ENCODE results near the gene ZNF462.
"Not testable (repeated sequence)": the region's sequence is repeated elsewhere in the genome, so short reads cannot be mapped to it uniquely, and the experiment has no call there.

ZNF462 gene

DNA sequence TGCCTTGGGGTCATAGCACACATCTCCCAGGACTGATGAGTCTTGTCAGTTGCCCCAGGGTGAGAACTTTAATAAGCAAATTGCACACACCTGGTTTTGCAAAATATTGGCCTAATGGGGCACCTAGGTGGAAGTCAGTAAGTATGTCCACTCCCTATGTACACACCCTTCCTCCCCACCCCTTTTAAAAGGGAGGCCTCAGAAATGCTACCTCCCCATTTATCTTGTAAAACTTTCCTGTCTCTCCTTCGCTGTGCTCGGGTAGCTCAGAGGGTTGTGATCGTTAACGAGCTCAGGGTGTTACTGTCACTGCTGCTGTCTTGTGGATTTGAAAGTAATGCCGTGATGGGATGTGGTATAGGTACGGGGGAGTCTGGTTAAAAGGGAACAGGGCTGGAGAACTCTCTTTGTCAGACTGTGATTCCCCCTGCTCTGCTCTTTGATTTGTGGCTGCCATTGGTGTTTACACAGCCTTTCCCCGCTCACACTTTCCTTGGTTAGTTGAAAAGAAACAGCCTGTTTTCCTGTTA lies 26.2 kb downstream of the ZNF462 start:
- no peak for DNase-seq

- DNase-seq = no peak
These were observed 27.6 kb downstream of the ZNF462 start for GRCh38 chr9:106890608-106891007.

- no peak for DNase-seq
These were observed 28.3 kb downstream of the ZNF462 start for GRCh38 chr9:106891286-106891685.

- DNase-seq = no peak
These were observed 29.7 kb downstream of the ZNF462 start for GRCh38 chr9:106892632-106893031.

GRCh38 chr9:106893088-106893487 lies 30.1 kb downstream of the ZNF462 start:
- DNase-seq = no peak

DNA sequence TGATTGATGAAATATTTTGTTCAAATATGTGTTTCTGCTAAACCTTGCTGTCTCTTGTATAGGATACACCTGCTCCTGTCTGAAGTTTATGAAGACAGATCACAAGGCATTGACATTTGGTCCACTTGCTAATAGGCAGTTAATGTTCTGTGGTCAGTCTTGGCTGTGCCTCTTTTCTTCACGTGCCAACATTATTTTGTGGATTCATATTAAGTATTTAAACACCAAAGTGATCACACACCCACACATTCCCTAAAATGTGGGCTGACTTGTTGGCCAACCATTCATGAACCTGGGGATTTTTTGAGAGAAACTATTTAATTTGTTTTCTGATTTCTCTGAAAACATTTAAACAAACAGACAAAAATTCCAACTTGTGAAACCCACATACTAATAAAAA lies 33.7 kb downstream of the ZNF462 start:
- no peak for DNase-seq

- DNase-seq = no peak
These were observed 34.3 kb downstream of the ZNF462 start for GRCh38 chr9:106897236-106897635.

- DNase-seq = no peak
These were observed 34.8 kb downstream of the ZNF462 start for GRCh38 chr9:106897751-106898150.

DNA sequence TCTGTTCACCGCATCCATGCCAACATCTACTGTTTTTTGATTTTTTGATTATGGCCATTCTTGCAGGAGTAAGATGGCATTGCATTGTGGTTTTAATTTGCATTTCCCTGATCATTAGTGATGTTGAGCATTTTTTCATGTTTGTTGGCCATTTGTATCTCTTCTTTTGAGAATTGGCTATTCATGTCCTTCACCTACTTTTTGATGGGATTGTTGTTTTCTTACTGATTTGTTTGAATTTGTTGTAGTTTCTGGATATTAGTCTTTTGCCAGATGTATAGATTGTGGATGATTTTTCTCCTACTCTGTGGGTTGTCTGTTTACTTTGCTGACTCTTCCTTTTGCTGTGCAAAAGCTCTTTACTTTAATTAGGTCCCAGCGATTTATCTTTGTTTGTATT lies 37.6 kb downstream of the ZNF462 start:
- DNase-seq = not testable (repeated sequence)

GRCh38 chr9:106906129-106906528 lies 43.2 kb downstream of the ZNF462 start:
- DNase-seq = no peak

DNA sequence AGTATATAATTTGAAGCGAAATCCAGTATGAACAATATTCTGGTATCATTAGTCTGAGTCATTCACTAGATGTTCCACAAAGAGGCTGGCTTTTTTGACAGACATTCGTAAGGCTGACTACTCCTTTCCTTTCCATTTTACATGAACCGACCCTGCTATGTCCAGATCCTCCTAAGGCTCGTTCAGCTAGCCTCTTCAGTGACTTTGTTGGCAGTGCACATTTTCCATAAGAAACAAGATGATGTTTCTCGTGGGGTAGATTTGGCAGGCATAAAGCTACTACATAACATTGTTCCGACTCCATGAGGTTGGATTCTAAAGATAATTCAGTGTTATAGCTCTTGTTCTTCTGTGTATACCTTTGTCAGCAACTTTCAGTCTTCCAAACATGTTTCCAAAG lies 49.0 kb downstream of the ZNF462 start:
- DNase-seq = no peak

DNA sequence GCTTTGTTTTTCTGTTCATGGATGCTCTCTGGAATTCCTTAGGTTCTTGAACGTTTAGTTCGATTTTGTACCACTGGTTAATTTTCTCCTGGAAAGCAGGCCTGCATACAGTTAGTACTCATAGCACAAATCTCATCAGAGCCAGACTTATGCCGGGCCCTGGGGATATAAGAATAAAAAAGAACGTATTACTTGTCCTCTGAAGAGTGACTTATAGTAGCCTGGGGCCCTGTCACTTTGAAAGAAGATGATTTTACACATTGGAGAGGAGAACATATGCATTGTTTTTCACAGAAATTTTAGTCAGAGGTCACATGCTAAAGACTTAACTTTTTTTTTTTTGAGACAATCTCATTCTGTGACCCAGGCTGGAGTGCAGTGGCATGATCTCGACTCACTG lies 50.3 kb downstream of the ZNF462 start:
- no peak for DNase-seq

GRCh38 chr9:106915851-106916250 lies 52.9 kb downstream of the ZNF462 start:
- DNase-seq = no peak

DNA sequence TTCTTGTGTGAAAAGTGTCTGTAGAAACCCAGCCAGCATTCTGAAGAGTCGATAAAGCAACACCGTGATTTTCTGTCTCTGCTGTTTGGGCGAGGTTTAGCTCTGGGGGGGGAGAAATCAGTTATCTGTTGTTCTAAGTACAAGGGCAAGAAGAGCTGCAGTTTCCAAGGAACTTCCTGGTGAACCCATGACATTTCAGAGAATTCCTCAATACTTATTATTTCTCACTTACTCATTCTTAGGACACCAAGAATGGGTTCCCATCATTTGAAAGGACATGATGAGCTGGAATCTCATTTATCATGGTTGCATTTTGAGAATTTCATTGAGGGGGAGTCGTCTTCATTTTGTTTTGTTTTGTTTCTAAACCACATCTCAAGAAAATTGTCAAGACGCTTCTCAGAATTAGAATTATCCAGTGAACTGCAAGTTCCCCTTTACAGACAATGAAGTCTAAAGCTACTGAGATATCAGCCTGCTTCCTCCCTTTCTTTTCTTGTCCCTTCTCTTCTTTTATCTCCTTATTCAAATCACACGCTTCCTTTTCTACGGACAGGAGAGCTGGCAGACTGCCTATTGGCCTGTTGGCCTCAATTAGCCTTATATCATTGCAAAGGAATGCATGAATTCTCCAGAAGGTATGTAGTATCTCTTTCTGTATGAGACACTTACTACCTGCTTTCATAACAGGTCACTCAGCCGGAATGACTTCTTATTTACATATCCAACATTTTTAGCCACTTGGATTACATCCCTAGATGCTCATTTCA lies 53.7 kb downstream of the ZNF462 start:
- DNase-seq = no peak

DNA sequence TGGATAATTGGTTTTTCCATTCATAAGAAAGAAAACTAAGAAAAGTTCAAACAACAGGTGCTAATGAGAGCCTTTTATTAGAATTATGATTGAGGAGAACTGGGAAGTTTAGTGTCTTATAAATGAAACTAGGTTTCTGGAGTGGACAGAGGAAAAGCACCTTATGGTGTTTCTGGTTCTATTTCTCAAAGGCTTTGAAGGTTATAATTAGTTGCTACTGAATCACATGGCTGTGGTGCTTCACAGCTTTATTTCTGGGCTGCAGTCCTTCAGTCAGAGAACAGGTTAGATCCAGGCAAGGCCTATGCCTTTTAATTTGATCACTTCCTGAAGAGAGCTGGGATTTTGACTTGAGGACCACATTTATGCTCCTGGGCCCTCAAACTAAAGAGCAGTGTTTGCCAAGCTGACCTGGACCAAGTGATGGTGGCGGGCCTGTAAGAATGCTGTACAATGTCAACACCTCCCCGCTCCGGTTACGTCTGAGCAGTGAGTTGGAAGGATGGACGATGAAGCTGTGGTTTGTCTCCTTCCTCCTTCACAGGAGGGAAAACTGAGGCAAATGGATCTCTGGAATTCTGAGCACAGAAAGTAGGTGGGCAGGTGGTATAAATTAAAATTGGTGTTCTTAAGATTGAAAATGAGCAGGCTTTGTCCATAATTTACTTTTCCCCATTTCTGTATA lies 56.0 kb downstream of the ZNF462 start:
- no peak for DNase-seq

GRCh38 chr9:106920091-106920490 lies 57.1 kb downstream of the ZNF462 start:
- no peak for DNase-seq

DNA sequence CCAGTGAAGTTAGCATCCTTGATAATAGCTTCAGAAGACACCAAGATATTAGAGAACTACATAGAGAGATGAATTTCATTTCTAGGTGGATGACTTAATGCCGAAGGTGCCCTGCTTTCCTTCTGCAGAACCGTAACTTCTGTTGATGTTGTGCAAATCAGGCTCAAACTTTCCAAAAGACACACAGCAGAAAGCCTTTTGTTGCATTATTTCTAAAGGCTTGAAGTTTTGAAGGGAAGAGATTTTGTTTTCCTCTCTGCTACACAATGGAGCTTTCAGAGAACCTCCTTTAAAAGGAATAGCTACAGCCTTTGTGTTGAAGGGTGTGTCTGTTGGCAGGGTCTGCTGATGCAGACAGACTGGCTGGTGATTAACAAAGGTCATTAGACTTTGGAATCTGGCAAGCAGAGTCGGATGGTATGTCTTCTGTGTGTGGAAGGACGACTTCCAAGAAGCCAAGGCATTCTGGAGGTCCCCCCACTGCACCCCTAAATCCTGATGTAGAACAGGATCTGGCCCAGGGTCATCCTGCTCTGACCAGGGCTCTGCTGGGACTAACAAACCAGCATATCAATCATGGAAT lies 57.8 kb downstream of the ZNF462 start:
- no peak for DNase-seq

- DNase-seq = no peak
These were observed 58.5 kb downstream of the ZNF462 start for GRCh38 chr9:106921341-106921899.

DNA sequence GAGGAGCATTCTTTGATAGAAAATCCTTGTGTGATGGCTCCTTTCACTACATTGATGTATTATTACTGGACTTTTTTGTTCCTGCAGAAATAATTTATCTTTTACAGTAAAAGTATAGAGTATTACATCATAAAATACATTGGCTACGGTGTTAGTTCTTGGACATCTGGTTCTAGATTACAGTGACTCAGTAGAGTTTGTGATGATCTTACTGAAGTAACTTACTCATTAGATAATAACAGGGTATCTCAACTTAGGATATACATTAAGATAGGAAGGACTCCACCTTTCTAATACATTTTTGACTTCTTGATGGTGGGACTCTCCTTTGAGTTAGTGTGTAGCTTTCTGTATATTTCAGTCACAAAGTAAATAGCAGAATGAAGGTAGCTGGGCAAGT lies 59.1 kb downstream of the ZNF462 start:
- DNase-seq = no peak

DNA sequence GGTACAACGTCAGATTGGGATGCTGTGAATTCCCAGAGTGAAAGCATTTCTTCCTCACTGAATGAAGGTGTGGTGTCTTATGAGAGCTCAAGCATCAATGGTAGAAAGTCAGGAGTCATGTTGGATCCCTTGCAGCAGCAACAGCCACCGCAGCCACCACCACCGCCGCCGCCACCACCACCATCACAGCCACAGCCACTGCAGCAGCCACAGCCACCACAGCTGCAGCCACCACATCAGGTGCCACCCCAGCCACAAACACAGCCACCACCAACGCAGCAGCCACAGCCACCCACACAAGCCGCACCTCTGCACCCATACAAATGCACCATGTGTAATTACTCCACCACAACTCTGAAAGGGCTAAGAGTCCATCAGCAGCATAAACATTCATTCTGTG lies 62.4 kb downstream of the ZNF462 start:
- no peak for DNase-seq

- no peak for DNase-seq
These were observed 65.0 kb downstream of the ZNF462 start for GRCh38 chr9:106927916-106928315.

DNA sequence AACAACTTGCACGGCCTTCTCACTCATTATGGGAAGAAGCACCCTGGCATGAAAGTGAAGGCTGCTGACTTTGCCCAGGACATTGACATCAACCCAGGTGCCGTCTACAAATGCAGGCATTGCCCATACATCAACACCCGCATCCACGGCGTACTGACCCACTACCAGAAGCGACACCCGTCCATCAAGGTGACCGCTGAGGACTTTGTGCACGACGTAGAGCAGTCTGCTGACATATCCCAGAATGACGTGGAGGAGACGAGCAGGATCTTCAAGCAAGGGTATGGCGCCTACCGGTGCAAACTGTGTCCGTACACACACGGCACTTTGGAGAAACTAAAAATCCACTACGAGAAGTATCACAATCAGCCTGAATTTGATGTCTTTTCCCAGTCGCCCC lies 65.4 kb downstream of the ZNF462 start:
- no peak for DNase-seq

DNA sequence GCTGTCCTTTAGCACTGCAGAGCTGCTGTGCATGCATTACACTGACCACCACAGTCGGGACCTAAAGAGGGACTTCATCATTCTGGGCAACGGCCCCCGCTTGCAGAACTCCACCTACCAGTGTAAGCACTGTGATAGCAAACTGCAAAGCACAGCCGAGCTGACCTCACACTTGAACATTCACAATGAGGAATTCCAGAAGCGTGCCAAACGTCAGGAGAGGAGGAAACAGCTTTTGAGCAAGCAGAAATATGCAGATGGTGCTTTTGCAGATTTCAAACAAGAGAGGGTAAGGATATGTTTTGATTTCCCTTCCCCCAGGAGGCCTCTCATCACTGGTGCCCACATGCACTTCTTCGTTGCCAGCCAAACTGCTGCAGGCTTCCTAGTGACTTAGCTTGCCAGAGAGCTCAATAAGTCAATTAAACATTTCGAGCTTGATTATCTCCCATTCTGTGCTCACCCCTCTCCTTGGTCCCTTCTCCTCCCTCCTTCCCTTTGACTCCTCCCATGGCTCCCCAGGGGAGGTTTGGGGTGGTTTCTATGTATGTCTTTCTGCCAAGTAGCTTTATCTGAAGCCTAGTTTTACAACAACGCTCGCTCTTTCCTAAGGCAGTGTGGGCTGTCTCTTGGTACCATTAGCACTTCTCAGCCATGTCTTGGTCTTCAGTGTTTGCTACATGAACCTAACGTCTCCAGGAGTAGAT lies 66.7 kb downstream of the ZNF462 start:
- DNase-seq = no peak

Measured in cerebellar nuclear complex (tissue), 1 donor.